Neutrophil (primary cell): ENCODE results near the gene ZNF148.

Source experiments
- H3K27ac ChIP-seq: fragments of 200-600 bp; sonication (generic); 2 replicates; pipeline ENCODE4 v1.5.1; 2016; ENCODE audit warnings: mild to moderate bottlenecking, moderate library complexity
- H3K27me3 ChIP-seq: fragments of 200-600 bp; sonication (generic); 2 replicates; pipeline ENCODE4 v1.6.0; 2016; ENCODE audit warnings: mild to moderate bottlenecking
- H3K36me3 ChIP-seq: fragments of 200-600 bp; sonication (generic); 2 replicates; pipeline ENCODE4 v1.5.1; 2017
- H3K4me1 ChIP-seq, 2 experiments: fragments of 200-600 bp in 1 of 2; sonication (generic) in 1 of 2; 1 replicate in 1 of 2; 2 replicates in 1 of 2; pipeline versions ENCODE4 v1.5.1 to v1.6.1; 2013 to 2016; ENCODE audit warnings: low read depth in 1 of 2, low read length in 1 of 2, mild to moderate bottlenecking in 1 of 2, moderate library complexity in 1 of 2; ENCODE audit not compliant: control insufficient read depth in 1 of 2, insufficient read depth in 1 of 2
- H3K4me3 ChIP-seq, 2 experiments: fragments of 200-600 bp in 1 of 2; sonication (generic) in 1 of 2; 1 replicate in 1 of 2; 2 replicates in 1 of 2; pipeline ENCODE4 v1.5.1; 2013 to 2016; ENCODE audit warnings: low read depth in 1 of 2, low read length in 1 of 2, mild to moderate bottlenecking in 1 of 2, moderate library complexity in 1 of 2
- H3K9me3 ChIP-seq: fragments of 200-600 bp; sonication (generic); 2 replicates; pipeline ENCODE4 v1.5.1; 2016
- CTCF ChIP-seq: fragments of 200-600 bp; sonication (generic); IDR thresholded peaks from 2 replicates; pipeline ENCODE4 v1.5.1; 2016; ENCODE audit warnings: antibody characterized with exemption

Gene ZNF148

GRCh38 chr3:125236331-125236903, 138.7 kb downstream of the ZNF148 start:
- no peak overlapping the region for H3K4me3 ChIP-seq
- TF ChIP-seq CTCF = no peak
- no peaks in the 10 kb centered on the region for H3K9me3 ChIP-seq
- no peak overlapping the region for H3K27ac ChIP-seq
- H3K36me3 ChIP-seq = peaks cover 31% of the 10 kb centered on the region
- H3K4me1 ChIP-seq = peaks cover 0 to 5% of the 10 kb centered on the region in 2 experiments
- H3K27me3 ChIP-seq = no peaks in the 10 kb centered on the region

GRCh38 chr3:125234831-125235230, 140.3 kb downstream of the ZNF148 start:
- Histone ChIP-seq H3K27ac (no peak overlapping the region), H3K9me3 (no peaks in the 10 kb centered on the region), H3K27me3 (no peaks in the 10 kb centered on the region), H3K4me1 (no peaks in the 10 kb centered on the region), H3K4me3 (no peak overlapping the region), H3K36me3 (peaks cover 31% of the 10 kb centered on the region)
- no peak for TF ChIP-seq CTCF

GRCh38 chr3:125232401-125232800, 142.7 kb downstream of the ZNF148 start:
- no peaks in the 10 kb centered on the region for H3K27me3 ChIP-seq
- no peaks in the 10 kb centered on the region for H3K4me1 ChIP-seq
- TF ChIP-seq CTCF = no peak
- H3K4me3 ChIP-seq = no peak overlapping the region
- no peak overlapping the region for H3K27ac ChIP-seq
- peaks cover 40% of the 10 kb centered on the region for H3K36me3 ChIP-seq
- H3K9me3 ChIP-seq = no peaks in the 10 kb centered on the region

- no peaks in the 10 kb centered on the region for H3K9me3 ChIP-seq
- H3K27ac ChIP-seq = no peak overlapping the region
- no peak for TF ChIP-seq CTCF
- H3K4me1 ChIP-seq = no peaks in the 10 kb centered on the region
- no peaks in the 10 kb centered on the region for H3K27me3 ChIP-seq
- H3K4me3 ChIP-seq = no peak overlapping the region
- H3K36me3 ChIP-seq = peaks cover 40% of the 10 kb centered on the region
Observed at GRCh38 chr3:125231895-125232294, 143.2 kb downstream of the ZNF148 start.

- no peaks in the 10 kb centered on the region for H3K9me3 ChIP-seq
- H3K27ac ChIP-seq = no peak overlapping the region
- no peaks in the 10 kb centered on the region for H3K4me1 ChIP-seq
- H3K4me3 ChIP-seq = no peak overlapping the region
- no peak for TF ChIP-seq CTCF
- peaks cover 41% of the 10 kb centered on the region for H3K36me3 ChIP-seq
- no peaks in the 10 kb centered on the region for H3K27me3 ChIP-seq
Observed at GRCh38 chr3:125229707-125230106, 145.4 kb downstream of the ZNF148 start.

GRCh38 chr3:125229168-125229567, 146.0 kb downstream of the ZNF148 start:
- TF ChIP-seq CTCF = no peak
- Histone ChIP-seq H3K4me1 (no peaks in the 10 kb centered on the region), H3K4me3 (no peak overlapping the region), H3K27ac (no peak overlapping the region), H3K9me3 (no peaks in the 10 kb centered on the region), H3K27me3 (no peaks in the 10 kb centered on the region), H3K36me3 (peaks cover 40% of the 10 kb centered on the region)
